EL (cell line): ENCODE measurements around the gene ASB14.
"Not testable (repeated sequence)": the region's sequence is repeated elsewhere in the genome, so short reads cannot be mapped to it uniquely, and the experiment has no call there.

Experiments
- DNase-seq: peaks from one replicate; pipeline ENCODE4 v3.0.0-alpha.2; 2016

The ASB14 gene

GRCh38 chr3:57292159-57292896, at the start of gene ASB14:
Gene ASB14 (minus strand): TSS chr3:57292685. CDS start chr3:57292033, 652 bp downstream.
- DNase-seq = no peak

- not testable (repeated sequence) for DNase-seq
Observed at GRCh38 chr3:57339071-57339642, 46.7 kb upstream of the ASB14 start.

GRCh38 chr3:57338272-57339070, 46.0 kb upstream of the ASB14 start:
- not testable (repeated sequence) for DNase-seq

- no peak for DNase-seq
Observed at GRCh38 chr3:57335283-57335938, 42.9 kb upstream of the ASB14 start.

- DNase-seq = no peak
Observed at GRCh38 chr3:57331078-57331610, 38.7 kb upstream of the ASB14 start.

GRCh38 chr3:57326498-57326897, 34.0 kb upstream of the ASB14 start:
- not testable (repeated sequence) for DNase-seq

GRCh38 chr3:57314204-57314603, 21.7 kb upstream of the ASB14 start:
- no peak for DNase-seq

- no peak for DNase-seq
Observed at GRCh38 chr3:57309769-57310360, 17.4 kb upstream of the ASB14 start.

GRCh38 chr3:57303520-57303919, 11.0 kb upstream of the ASB14 start:
- peak; percentile 75 for DNase-seq

GRCh38 chr3:57298041-57298440, 5.6 kb upstream of the ASB14 start:
- peak; percentile 44 for DNase-seq

GRCh38 chr3:57292897-57293526, 527 bp upstream of the ASB14 start:
- DNase-seq = no peak

GRCh38 chr3:57288403-57288802, 4.1 kb downstream of the ASB14 start:
- DNase-seq = no peak

- DNase-seq = no peak
Observed at GRCh38 chr3:57287205-57287604, 5.3 kb downstream of the ASB14 start.

GRCh38 chr3:57283334-57283733, 9.2 kb downstream of the ASB14 start:
- no peak for DNase-seq

GRCh38 chr3:57281715-57282114, 10.8 kb downstream of the ASB14 start:
- DNase-seq = peak; percentile 53

GRCh38 chr3:57279685-57280084, 12.8 kb downstream of the ASB14 start:
- no peak for DNase-seq

GRCh38 chr3:57278237-57278636, 14.2 kb downstream of the ASB14 start:
- DNase-seq = no peak

GRCh38 chr3:57275393-57275792, 17.1 kb downstream of the ASB14 start:
- DNase-seq = no peak

GRCh38 chr3:57274845-57275244, 17.6 kb downstream of the ASB14 start:
- DNase-seq = no peak

GRCh38 chr3:57268416-57268815, 24.1 kb downstream of the ASB14 start:
- no peak for DNase-seq

GRCh38 chr3:57261929-57262328, 30.6 kb downstream of the ASB14 start:
- DNase-seq = no peak

- DNase-seq = no peak
Observed at GRCh38 chr3:57261119-57261518, 31.4 kb downstream of the ASB14 start.
